ENCODE results near the gene IGSF9B. TPM values are rescaled to one million over a fixed set of nuclear protein-coding genes. Genes with fewer than 3 reads are reported as not detected.

The IGSF9B gene
- total RNA-seq, 2 experiments from 2014 or later, result 124 to 136 TPM

GRCh38 chr11:133953999-133954398 lies 2.8 kb downstream of the IGSF9B start:
- Mint-ChIP-seq H3K36me3 (ENCODE audit: low read depth) (peaks cover 25% of the 10 kb centered on the region), H3K27me3 (peaks cover 8% of the 10 kb centered on the region), H3K9me3 (no peaks in the 10 kb centered on the region), H3K27ac (no peak overlapping the region), H3K4me3 (peak overlapping the region; percentile 89), H3K4me1 (ENCODE audit: low read depth) (peaks cover 53% of the 10 kb centered on the region)
- DNase-seq, result no peak
- ChIA-PET CTCF (interaction anchor here (1.5 kb wide), 1 partner anchor 92 kb away, joined by 4 read pairs; no protein-coding TSS in a partner anchor), POLR2A (interaction anchor here (0.9 to 5.9 kb wide), 2 partner anchors 9 to 26 kb away, joined by 3 to 91 read pairs; no protein-coding TSS in a partner anchor)
- intact Hi-C loops (cut with micrococcal nuclease), result no loop called here
- no peak for ATAC-seq
- TF ChIP-seq CTCF (IDR thresholded peaks at IDR 0.05), result no peak

GRCh38 chr11:133953547-133953946 lies 3.2 kb downstream of the IGSF9B start:
- CTCF ChIA-PET, result no interaction called here
- no peak for TF ChIP-seq CTCF (IDR thresholded peaks at IDR 0.05)
- DNase-seq (no peak), ATAC-seq (no peak)
- peaks cover 58% of the 10 kb centered on the region for H3K4me1 Mint-ChIP-seq (ENCODE audit: low read depth)
- peaks cover 25% of the 10 kb centered on the region for H3K36me3 Mint-ChIP-seq (ENCODE audit: low read depth)
- peaks cover 6% of the 10 kb centered on the region for H3K27me3 Mint-ChIP-seq
- peak overlapping the region; percentile 89 for H3K4me3 Mint-ChIP-seq
- POLR2A ChIA-PET, result interaction anchor here (1.0 kb wide), 1 partner anchor 9 kb away, joined by 3 read pairs; no protein-coding TSS in a partner anchor
- no peaks in the 10 kb centered on the region for H3K9me3 Mint-ChIP-seq
- no peak overlapping the region for H3K27ac Mint-ChIP-seq
- intact Hi-C loops (cut with micrococcal nuclease), result no loop called here

- H3K36me3 Mint-ChIP-seq (ENCODE audit: low read depth), result peaks cover 27% of the 10 kb centered on the region
- no peak for TF ChIP-seq CTCF (IDR thresholded peaks at IDR 0.05)
- peak overlapping the region; percentile 89 for H3K4me3 Mint-ChIP-seq
- peak overlapping the region; percentile 0 for H3K27ac Mint-ChIP-seq
- ChIA-PET CTCF (no interaction called here), POLR2A (interaction anchor here (1.0 kb wide), 1 partner anchor 8 kb away, joined by 3 read pairs; no protein-coding TSS in a partner anchor)
- intact Hi-C loops (cut with micrococcal nuclease), result no loop called here
- peaks cover 63% of the 10 kb centered on the region for H3K4me1 Mint-ChIP-seq (ENCODE audit: low read depth)
- peaks cover 5% of the 10 kb centered on the region for H3K27me3 Mint-ChIP-seq
- DNase-seq (no peak), ATAC-seq (no peak)
- H3K9me3 Mint-ChIP-seq, result no peaks in the 10 kb centered on the region
Measured at GRCh38 chr11:133952199-133953190, 4.3 kb downstream of the IGSF9B start.

- ChIA-PET POLR2A (no interaction called here), CTCF (no interaction called here)
- TF ChIP-seq CTCF (IDR thresholded peaks at IDR 0.05), result no peak
- Mint-ChIP-seq H3K4me3 (no peak overlapping the region), H3K27ac (no peak overlapping the region), H3K36me3 (ENCODE audit: low read depth) (peaks cover 28% of the 10 kb centered on the region), H3K27me3 (peaks cover 5% of the 10 kb centered on the region), H3K4me1 (ENCODE audit: low read depth) (peaks cover 66% of the 10 kb centered on the region), H3K9me3 (no peaks in the 10 kb centered on the region)
- intact Hi-C loops (cut with micrococcal nuclease), result no loop called here
- no peak for ATAC-seq
- DNase-seq, result no peak
Measured at GRCh38 chr11:133951327-133952198, 5.2 kb downstream of the IGSF9B start.
